H9 (cell line): ENCODE data around the gene ZNF490. TPM values are rescaled to one million over a fixed set of nuclear protein-coding genes. Genes with fewer than 3 reads are reported as not detected.

Experiments used
- DNase-seq: peaks from one replicate; pipeline ENCODE4 v3.0.0-alpha.2; 2017
- H2AFZ ChIP-seq: one replicate; pipeline ENCODE4 v1.6.1; 2013; ENCODE audit warnings: mild to moderate bottlenecking, low read length, control low read depth, moderate library complexity
- H2AK5ac ChIP-seq: 2 replicates; pipeline ENCODE4 v1.6.1; 2013; ENCODE audit warnings: low read length, control low read depth, mixed read lengths; ENCODE audit not compliant: insufficient read length
- H2BK120ac ChIP-seq: one replicate; pipeline ENCODE4 v1.6.1; 2013; ENCODE audit warnings: low read depth, mild to moderate bottlenecking, low read length, control low read depth, inconsistent platforms; ENCODE audit not compliant: poor library complexity, severe bottlenecking
- H2BK12ac ChIP-seq: 2 replicates; pipeline ENCODE4 v1.6.1; 2013; ENCODE audit warnings: low read length, control low read depth, mixed read lengths, low read depth; ENCODE audit not compliant: insufficient read length
- H2BK15ac ChIP-seq: 2 replicates; pipeline ENCODE4 v1.6.1; 2013; ENCODE audit warnings: low read depth, low read length, control low read depth
- H2BK20ac ChIP-seq: one replicate; pipeline ENCODE4 v1.6.1; 2013; ENCODE audit warnings: low read depth, mild to moderate bottlenecking, low read length, control low read depth, inconsistent platforms; ENCODE audit not compliant: poor library complexity, severe bottlenecking
- H2BK5ac ChIP-seq: 2 replicates; pipeline ENCODE4 v1.6.1; 2013; ENCODE audit warnings: low read length, control low read depth, mixed read lengths; ENCODE audit not compliant: insufficient read length
- H3K14ac ChIP-seq: 2 replicates; pipeline ENCODE4 v1.6.1; 2013; ENCODE audit warnings: low read length, control low read depth; ENCODE audit not compliant: insufficient read depth
- H3K18ac ChIP-seq: 2 replicates; pipeline ENCODE4 v1.6.1; 2013; ENCODE audit warnings: low read depth, mild to moderate bottlenecking, mixed read lengths, low read length, control low read depth; ENCODE audit not compliant: insufficient read length
- H3K23ac ChIP-seq: 2 replicates; pipeline ENCODE4 v1.6.1; 2013; ENCODE audit warnings: low read length, control low read depth, mixed read lengths, low read depth; ENCODE audit not compliant: insufficient read length
- H3K23me2 ChIP-seq: 2 replicates; pipeline ENCODE4 v1.6.1; 2013; ENCODE audit warnings: low read depth, mild to moderate bottlenecking, mixed read lengths, low read length, control low read depth; ENCODE audit not compliant: insufficient read length, poor library complexity, severe bottlenecking
- H3K27ac ChIP-seq: 2 replicates; pipeline ENCODE4 v1.5.1; 2013; ENCODE audit warnings: low read length, control low read depth, mixed read lengths, low read depth; ENCODE audit not compliant: insufficient read length
- H3K27me3 ChIP-seq: 2 replicates; pipeline ENCODE4 v1.6.1; 2013; ENCODE audit warnings: low read length, control low read depth, inconsistent platforms; ENCODE audit not compliant: insufficient read depth
- H3K4ac ChIP-seq: 2 replicates; pipeline ENCODE4 v1.6.1; 2013; ENCODE audit warnings: low read depth, mild to moderate bottlenecking, control low read depth, inconsistent platforms, low read length, moderate library complexity
- H3K4me1 ChIP-seq: 2 replicates; pipeline ENCODE4 v1.6.1; 2013; ENCODE audit warnings: low read length, control low read depth, inconsistent platforms; ENCODE audit not compliant: insufficient read depth
- H3K4me2 ChIP-seq: 2 replicates; pipeline ENCODE4 v1.6.1; 2013; ENCODE audit warnings: low read length, control low read depth, mixed read lengths; ENCODE audit not compliant: insufficient read length, insufficient read depth
- H3K56ac ChIP-seq: 2 replicates; pipeline ENCODE4 v1.6.1; 2013; ENCODE audit warnings: low read depth, mild to moderate bottlenecking, mixed read lengths, low read length, control low read depth; ENCODE audit not compliant: insufficient read length
- H3K79me1 ChIP-seq: 2 replicates; pipeline ENCODE4 v1.6.1; 2013; ENCODE audit warnings: low read depth, mild to moderate bottlenecking, moderate library complexity, low read length, control low read depth, inconsistent platforms; ENCODE audit not compliant: insufficient read depth, poor library complexity, severe bottlenecking
- H3K79me2 ChIP-seq: 2 replicates; pipeline ENCODE4 v1.6.1; 2013; ENCODE audit warnings: low read length, control low read depth, inconsistent platforms; ENCODE audit not compliant: insufficient read depth
- H3K9ac ChIP-seq: 2 replicates; pipeline ENCODE4 v1.6.1; 2013; ENCODE audit warnings: low read length, control low read depth, mixed read lengths; ENCODE audit not compliant: insufficient read length; ENCODE audit errors: extremely low read depth
- H3K9me3 ChIP-seq: one replicate; pipeline ENCODE4 v1.6.1; 2013; ENCODE audit warnings: low read depth, low read length, inconsistent platforms; ENCODE audit not compliant: control insufficient read depth
- H3T11ph ChIP-seq: one replicate; pipeline ENCODE4 v1.6.1; 2013; ENCODE audit warnings: mild to moderate bottlenecking, low read length, control low read depth, inconsistent platforms
- H4K20me1 ChIP-seq: one replicate; pipeline ENCODE4 v1.6.1; 2013; ENCODE audit not compliant: control insufficient read depth, insufficient read length, insufficient read depth
- H4K5ac ChIP-seq: 2 replicates; pipeline ENCODE4 v1.6.1; 2013; ENCODE audit warnings: low read depth, mild to moderate bottlenecking, mixed read lengths, low read length, control low read depth; ENCODE audit not compliant: insufficient read length
- H4K8ac ChIP-seq: replicated peaks from 2 replicates; pipeline ENCODE4 v1.6.1; 2013; ENCODE audit warnings: low read length, control low read depth, mixed read lengths, low read depth; ENCODE audit not compliant: insufficient read length
- H4K91ac ChIP-seq: 2 replicates; pipeline ENCODE4 v1.6.1; 2013; ENCODE audit warnings: low read depth, mild to moderate bottlenecking, moderate library complexity, mixed read lengths, low read length, control low read depth; ENCODE audit not compliant: insufficient read length
- H3K27ac Mint-ChIP-seq, 3 experiments: 2 replicates in 2 of 3; 3 replicates in 1 of 3; pipeline ENCODE4 v1.8.0; 2020 to 2021; ENCODE audit warnings: mixed read lengths in 3 of 3, mild to moderate bottlenecking in 1 of 3, moderate library complexity in 1 of 3
- H3K27me3 Mint-ChIP-seq: 2 replicates; pipeline ENCODE4 v1.8.0; 2021; ENCODE audit warnings: low read depth, mild to moderate bottlenecking, moderate library complexity, mixed read lengths
- H3K36me3 Mint-ChIP-seq, 3 experiments: 2 replicates in 2 of 3; 3 replicates in 1 of 3; pipeline ENCODE4 v1.8.0; 2020 to 2021; ENCODE audit warnings: low read depth in 3 of 3, mixed read lengths in 3 of 3; ENCODE audit not compliant: insufficient read depth in 1 of 3
- H3K4me1 Mint-ChIP-seq, 2 experiments: 2 replicates each; pipeline ENCODE4 v1.8.0; 2020; ENCODE audit warnings: mixed read lengths in 2 of 2
- H3K4me3 Mint-ChIP-seq, 2 experiments: 2 replicates in 1 of 2; 3 replicates in 1 of 2; pipeline ENCODE4 v1.8.0; 2020 to 2021; ENCODE audit warnings: mild to moderate bottlenecking in 2 of 2, mixed read lengths in 2 of 2, moderate library complexity in 1 of 2
- H3K9me3 Mint-ChIP-seq, 2 experiments: 2 replicates in 1 of 2; 3 replicates in 1 of 2; pipeline ENCODE4 v1.8.0; 2020; ENCODE audit warnings: mild to moderate bottlenecking in 2 of 2, mixed read lengths in 2 of 2, moderate library complexity in 1 of 2
- CTCF ChIP-seq: fragments of 200-600 bp; sonication (generic); conservative IDR thresholded peaks from 3 replicates; pipeline ENCODE4 v1.8.0; 2021; ENCODE audit warnings: antibody characterized with exemption, mild to moderate bottlenecking
- WGBS: extraction: QIAGEN DNeasy Blood & Tissue Kit; methylation state at CpG from one replicate; pipeline ENCODE4 v1.1.7; 2013; ENCODE audit warnings: missing lambda C conversion rate, low lambda C conversion rate, mixed read lengths; ENCODE audit not compliant: insufficient read length; ENCODE audit errors: extremely low coverage; 5-methylcytosine and 5-hydroxymethylcytosine counted together
- total RNA-seq: library from RNA; stranded (reverse); gene quantifications from 2 replicates; pipeline ENCODE4 v1.2.1, GENCODE V29; 2021

Gene ZNF490
- total RNA-seq, 1 experiment from 2014 or later: 10.1 TPM

- Mint-ChIP-seq H3K36me3 (peaks cover 36 to 69% (median 66%) of the 10 kb centered on the region in 3 experiments), H3K4me3 (0 out of 5 replicates have a peak overlapping the region, but pooled peaks of 1 of the 2 experiments have one; percentile 5), H3K4me1 (peaks cover 0 to 11% of the 10 kb centered on the region in 2 experiments; a peak in 2 of 4 replicates), H3K27me3 (no peaks in the 10 kb centered on the region), H3K27ac (no peak overlapping the region), H3K9me3 (peaks cover 22 to 57% of the 10 kb centered on the region in 2 experiments)
- no CpG with 5 or more reads among the region's 1 CpG for WGBS
- no peak overlapping the region for H3K23ac ChIP-seq
- H3K9ac ChIP-seq: no peak overlapping the region
- no peaks in the 10 kb centered on the region for H3K9me3 ChIP-seq
- H2BK20ac ChIP-seq: no peak overlapping the region
- H3K27ac ChIP-seq: no peak overlapping the region
- H3K4me1 ChIP-seq: no peaks in the 10 kb centered on the region
- no peak overlapping the region for H3T11ph ChIP-seq
- no peaks in the 10 kb centered on the region for H3K23me2 ChIP-seq
- H3K4me2 ChIP-seq: no peak overlapping the region
- no peak overlapping the region for H2BK15ac ChIP-seq
- H4K20me1 ChIP-seq: no peaks in the 10 kb centered on the region
- no peak overlapping the region for H3K56ac ChIP-seq
- H3K79me2 ChIP-seq: peaks cover 7% of the 10 kb centered on the region; the same call in 1 of the 2 replicates
- no peak overlapping the region for H3K14ac ChIP-seq
- H2BK12ac ChIP-seq: no peak overlapping the region
- no peak overlapping the region for H4K8ac ChIP-seq
- H3K79me1 ChIP-seq: peaks cover 6% of the 10 kb centered on the region
- no peak overlapping the region for H2AK5ac ChIP-seq
- TF ChIP-seq CTCF: no peak
- no peak overlapping the region for H2BK5ac ChIP-seq
- H4K5ac ChIP-seq: no peak overlapping the region
- H3K27me3 ChIP-seq: no peaks in the 10 kb centered on the region
- no peak for DNase-seq
- no peak overlapping the region for H3K4ac ChIP-seq
- no peak overlapping the region for H3K18ac ChIP-seq
- no peak overlapping the region for H2BK120ac ChIP-seq
- no peak overlapping the region for H4K91ac ChIP-seq
- no peak overlapping the region for H2AFZ ChIP-seq
Measured at GRCh38 chr19:12543855-12544254, 66.8 kb downstream of the ZNF490 start.

Other genes with a start within 250 kb of the ZNF490 start
- gene ZNF442, start 245.1 kb downstream of the ZNF490 start, total RNA-seq: 3.7 and 4.0 TPM in 2 replicates
- gene ZNF799, start 209.5 kb downstream of the ZNF490 start, total RNA-seq: 4.1 and 5.2 TPM in 2 replicates
- 9.4 TPM in 2 replicates for gene ZNF443, start 169.8 kb downstream of the ZNF490 start, total RNA-seq
- gene ZNF709, start 126.0 kb downstream of the ZNF490 start, total RNA-seq: 2.1 and 3.8 TPM in 2 replicates
- gene ZNF564, start 59.3 kb downstream of the ZNF490 start, total RNA-seq: 9.4 and 11.3 TPM in 2 replicates
- 20.2 and 22.8 TPM in 2 replicates for gene ZNF791, start 107 bp upstream of the ZNF490 start, total RNA-seq
- gene MAN2B1, start 55.9 kb upstream of the ZNF490 start, total RNA-seq: 89.2 and 93.5 TPM in 2 replicates
- gene WDR83, start 56.0 kb upstream of the ZNF490 start, total RNA-seq: 19.2 and 21.0 TPM in 2 replicates
- 82.9 and 94.9 TPM in 2 replicates for gene DHPS, start 71.1 kb upstream of the ZNF490 start, total RNA-seq
- gene GNG14, start 77.2 kb upstream of the ZNF490 start, total RNA-seq: not detected in 2 replicates
- gene FBXW9, start 85.8 kb upstream of the ZNF490 start, total RNA-seq: 10.8 and 11.7 TPM in 2 replicates
- 149 and 159 TPM in 2 replicates for gene TNPO2, start 113.1 kb upstream of the ZNF490 start, total RNA-seq
- 154 and 161 TPM in 2 replicates for gene TRIR, start 123.9 kb upstream of the ZNF490 start, total RNA-seq
- gene GET3, start 126.7 kb upstream of the ZNF490 start, total RNA-seq: 81.3 and 81.6 TPM in 2 replicates
- 1.6 and 2.0 TPM in 2 replicates for gene BEST2, start 141.0 kb upstream of the ZNF490 start, total RNA-seq
- gene HOOK2, start 164.7 kb upstream of the ZNF490 start, total RNA-seq: 56.8 and 64.7 TPM in 2 replicates
- 15.9 and 18.0 TPM in 2 replicates for gene JUNB, start 180.7 kb upstream of the ZNF490 start, total RNA-seq
- 468 and 485 TPM in 2 replicates for gene PRDX2, start 191.0 kb upstream of the ZNF490 start, total RNA-seq
- 45.8 and 48.1 TPM in 2 replicates for gene THSD8, start 191.3 kb upstream of the ZNF490 start, total RNA-seq
- gene RNASEH2A, start 195.8 kb upstream of the ZNF490 start, total RNA-seq: 79.5 and 86.0 TPM in 2 replicates
- gene RTBDN, start 223.8 kb upstream of the ZNF490 start, total RNA-seq: 5.6 and 6.4 TPM in 2 replicates
- gene MAST1, start 227.7 kb upstream of the ZNF490 start, total RNA-seq: 11.8 and 15.1 TPM in 2 replicates